HCT116 (cell line): ENCODE data around the gene CPNE2. TPM values are rescaled to one million over a fixed set of nuclear protein-coding genes. Genes with fewer than 3 reads are reported as not detected.

Source experiments
- ATAC-seq: fragments of 200-7000 bp; cut with Tn5 transposase; 2 replicates; pipeline ENCODE4 v1.9.1; 2020; ENCODE audit warnings: mild to moderate bottlenecking, moderate library complexity
- BruUV-seq: library from RNA; stranded (reverse); fragments of 400-500 nt; replicated peaks from 2 replicates; lab custom pipeline; 2021; lab: Mats Ljungman, UMichigan
- CTCF ChIA-PET: fragments of 300-600 bp; sonication (Branson Sonifier 250); formaldehyde crosslinking; loops from one replicate; lab custom pipeline; 2021; ENCODE audit warnings: antibody characterized with exemption; lab: Charles Lee
- POLR2A ChIA-PET: fragments of 300-600, 350-600 bp; sonication (Branson Sonifier 250); formaldehyde crosslinking; loops from one replicate; lab custom pipeline; 2021; ENCODE audit warnings: antibody characterized with exemption; lab: Charles Lee
- RAD21 ChIA-PET, 2 experiments: fragments of 300-600 bp; sonication (Branson Sonifier 250); formaldehyde crosslinking; loops; one replicate each; lab custom pipeline; 2023; ENCODE audit warnings: low total read pairs in 2 of 2; ENCODE audit not compliant: uncharacterized antibody in 2 of 2, unreplicated experiment in 2 of 2, low non-redundant PET in 1 of 2; lab: Charles Lee
- DNase-seq: peaks from one replicate; pipeline ENCODE4 v3.0.0-alpha.2; 2010; ENCODE audit warnings: low read depth, low spot score
- H2AFZ ChIP-seq: fragments of 200-600 bp; shearing (Covaris generic), sonication (generic); 2 replicates; pipeline ENCODE4 v1.6.1; 2017; ENCODE audit warnings: low read depth, mixed run types, mixed read lengths, antibody characterized with exemption, low read length; ENCODE audit not compliant: poor library complexity, severe bottlenecking
- H3K27ac ChIP-seq: 2 replicates; pipeline ENCODE4 v1.5.1; 2012; ENCODE audit warnings: low read depth, low read length
- H3K27me3 ChIP-seq: fragments of 200-600 bp; sonication (generic); 2 replicates; pipeline ENCODE4 v1.6.1; 2016; ENCODE audit warnings: mixed run types, low read length, mixed read lengths; ENCODE audit not compliant: insufficient read depth
- H3K36me3 ChIP-seq, 2 experiments: fragments of 200-500 bp in 1 of 2; fragments of 200-600 bp in 1 of 2; sonication (Bioruptor generic) in 1 of 2; sonication (generic) in 1 of 2; 2 replicates each; pipeline versions ENCODE4 v1.5.1 to v1.6.1; 2014 to 2016; ENCODE audit warnings: low read length in 2 of 2, inconsistent platforms in 1 of 2, mixed read lengths in 1 of 2, mixed run types in 1 of 2; ENCODE audit not compliant: insufficient read depth in 2 of 2, control insufficient read depth in 1 of 2
- H3K4me1 ChIP-seq, 2 experiments: fragments of 200-600 bp in 1 of 2; sonication (generic) in 1 of 2; 2 replicates each; pipeline versions ENCODE4 v1.5.1 to v1.6.1; 2012 to 2017; ENCODE audit warnings: low read length in 2 of 2, inconsistent platforms in 1 of 2, mild to moderate bottlenecking in 1 of 2, mixed read lengths in 1 of 2, mixed run types in 1 of 2, moderate library complexity in 1 of 2; ENCODE audit not compliant: insufficient read depth in 2 of 2, control insufficient read depth in 1 of 2
- H3K4me2 ChIP-seq: fragments of 200-600 bp; sonication (generic); 2 replicates; pipeline ENCODE4 v1.6.1; 2017; ENCODE audit warnings: mixed run types, low read length, mixed read lengths
- H3K4me3 ChIP-seq, 2 experiments: fragments of 200-600 bp in 1 of 2; sonication (generic) in 1 of 2; replicated peaks in 1 of 2; 2 replicates each; pipeline ENCODE4 v1.5.1; 2011 to 2016; ENCODE audit warnings: low read length in 2 of 2, control low read depth in 1 of 2, low read depth in 1 of 2, mild to moderate bottlenecking in 1 of 2, mixed read lengths in 1 of 2, mixed run types in 1 of 2
- H3K79me2 ChIP-seq: fragments of 200-600 bp; sonication (generic); 2 replicates; pipeline ENCODE4 v1.6.1; 2017; ENCODE audit warnings: mild to moderate bottlenecking, mixed run types, low read length, moderate library complexity, mixed read lengths; ENCODE audit not compliant: insufficient read depth
- H3K9ac ChIP-seq: fragments of 200-600 bp; sonication (generic); 2 replicates; pipeline ENCODE4 v1.6.1; 2016; ENCODE audit warnings: low read length, mixed read lengths
- H3K9me2 ChIP-seq: fragments of 200-600 bp; sonication (generic), shearing (Covaris generic); 2 replicates; pipeline ENCODE4 v1.6.1; 2017; ENCODE audit warnings: mixed run types, mild to moderate bottlenecking, moderate library complexity; ENCODE audit not compliant: insufficient read depth
- H3K9me3 ChIP-seq, 2 experiments: fragments of 200-500 bp in 1 of 2; fragments of 200-600 bp in 1 of 2; sonication (Bioruptor generic) in 1 of 2; sonication (generic) in 1 of 2; 2 replicates each; pipeline ENCODE4 v1.6.1; 2014 to 2017; ENCODE audit warnings: low read length in 2 of 2, mixed read lengths in 2 of 2, inconsistent platforms in 1 of 2, low read depth in 1 of 2, mild to moderate bottlenecking in 1 of 2, mixed run types in 1 of 2, moderate library complexity in 1 of 2; ENCODE audit not compliant: control insufficient read depth in 1 of 2, insufficient read depth in 1 of 2
- H4K20me1 ChIP-seq: fragments of 200-600 bp; sonication (generic), shearing (Covaris generic); 2 replicates; pipeline ENCODE4 v1.6.1; 2017; ENCODE audit warnings: mixed run types, mild to moderate bottlenecking, moderate library complexity; ENCODE audit not compliant: insufficient read depth
- CBX3 ChIP-seq: IDR thresholded peaks from 2 replicates; pipeline ENCODE4 v1.6.1; 2012; ENCODE audit warnings: low read depth
- CEBPB ChIP-seq: IDR thresholded peaks from 2 replicates; pipeline ENCODE4 v1.6.1; 2012; ENCODE audit warnings: low read depth
- EGR1 ChIP-seq: IDR thresholded peaks from 2 replicates; pipeline ENCODE4 v1.6.1; 2012; ENCODE audit warnings: low read depth
- POLR2A ChIP-seq: IDR thresholded peaks from 2 replicates; pipeline ENCODE4 v1.7.0; 2011; ENCODE audit warnings: borderline replicate concordance; ENCODE audit not compliant: insufficient read depth, insufficient read length; ENCODE audit errors: extremely low read depth
- POLR2AphosphoS5 ChIP-seq: IDR thresholded peaks from 2 replicates; pipeline ENCODE4 v1.6.1; 2011; ENCODE audit warnings: mild to moderate bottlenecking, low read depth, low read length, moderate library complexity
- SIN3A ChIP-seq: IDR thresholded peaks from 2 replicates; pipeline ENCODE4 v1.6.1; 2012; ENCODE audit warnings: low read depth
- SP1 ChIP-seq: IDR thresholded peaks from 2 replicates; pipeline ENCODE4 v1.6.1; 2012; ENCODE audit warnings: low read depth
- ZFX ChIP-seq: fragments of 450-650 bp; IDR thresholded peaks from 2 replicates; pipeline ENCODE4 v1.6.1; 2017
- ZNF274 ChIP-seq: fragments of 200-500 bp; sonication (Bioruptor generic); IDR thresholded peaks from 2 replicates; pipeline ENCODE4 v1.6.1; 2014; ENCODE audit warnings: mild to moderate bottlenecking, low read depth, low read length, inconsistent platforms
- intact Hi-C: fragments of 100-400 bp; cut with micrococcal nuclease; formaldehyde crosslinking; loops from 2 replicates; pipeline ENCODE4 v1.10.0; 2022
- total RNA-seq: library from RNA; stranded (reverse); gene quantifications from one replicate; pipeline ENCODE4 v1.2.1, GENCODE V29; 2021; ENCODE audit not compliant: unreplicated experiment
- TF ChIP-seq, protein P1 (sequence below), 3 experiments: fragments of 200-600 bp in 1 of 3; sonication (generic) in 1 of 3; IDR thresholded peaks in 2 of 3; conservative IDR thresholded peaks in 1 of 3; 2 replicates each; pipeline ENCODE4 v1.5.1; 2012 to 2017; ENCODE audit warnings: low read depth in 2 of 3, low read length in 2 of 3, antibody characterized with exemption in 1 of 3, borderline replicate concordance in 1 of 3, control low read depth in 1 of 3, mild to moderate bottlenecking in 1 of 3, mixed read lengths in 1 of 3, mixed run types in 1 of 3, moderate library complexity in 1 of 3; ENCODE audit not compliant: insufficient read depth in 1 of 3
- TF ChIP-seq, protein P2 (sequence below): IDR thresholded peaks from 2 replicates; pipeline ENCODE4 v1.6.1; 2012
- TF ChIP-seq, protein P3 (sequence below): IDR thresholded peaks from 2 replicates; pipeline ENCODE4 v1.6.1; 2011; ENCODE audit warnings: mild to moderate bottlenecking, low read length, moderate library complexity; ENCODE audit not compliant: insufficient replicate concordance; ENCODE audit errors: extremely low read depth

The CPNE2 gene
- total RNA-seq, 1 experiment from 2014 or later, result 31.2 TPM

- Histone ChIP-seq H3K27me3 (no peaks in the 10 kb centered on the region), H2AFZ (no peak overlapping the region), H3K79me2 (no peaks in the 10 kb centered on the region), H3K4me1 (no peaks in the 10 kb centered on the region; a peak in 1 of 4 replicates), H3K9me2 (no peaks in the 10 kb centered on the region), H3K4me2 (no peak overlapping the region), H3K9ac (no peak overlapping the region), H3K36me3 (no peaks in the 10 kb centered on the region)
- ChIA-PET RAD21 (no interaction called here), CTCF (no interaction called here), POLR2A (no interaction called here)
- no TSS peak for BruUV-seq
- no peak for DNase-seq
- intact Hi-C loops, result no loop called here
- TF ChIP-seq ZFX (no peak), ZNF274 (no peak), SP1 (no peak), POLR2A (no peak), SIN3A (no peak), POLR2AphosphoS5 (no peak), EGR1 (no peak), CEBPB (no peak), CBX3 (no peak)
- TF ChIP-seq, protein P1, sequence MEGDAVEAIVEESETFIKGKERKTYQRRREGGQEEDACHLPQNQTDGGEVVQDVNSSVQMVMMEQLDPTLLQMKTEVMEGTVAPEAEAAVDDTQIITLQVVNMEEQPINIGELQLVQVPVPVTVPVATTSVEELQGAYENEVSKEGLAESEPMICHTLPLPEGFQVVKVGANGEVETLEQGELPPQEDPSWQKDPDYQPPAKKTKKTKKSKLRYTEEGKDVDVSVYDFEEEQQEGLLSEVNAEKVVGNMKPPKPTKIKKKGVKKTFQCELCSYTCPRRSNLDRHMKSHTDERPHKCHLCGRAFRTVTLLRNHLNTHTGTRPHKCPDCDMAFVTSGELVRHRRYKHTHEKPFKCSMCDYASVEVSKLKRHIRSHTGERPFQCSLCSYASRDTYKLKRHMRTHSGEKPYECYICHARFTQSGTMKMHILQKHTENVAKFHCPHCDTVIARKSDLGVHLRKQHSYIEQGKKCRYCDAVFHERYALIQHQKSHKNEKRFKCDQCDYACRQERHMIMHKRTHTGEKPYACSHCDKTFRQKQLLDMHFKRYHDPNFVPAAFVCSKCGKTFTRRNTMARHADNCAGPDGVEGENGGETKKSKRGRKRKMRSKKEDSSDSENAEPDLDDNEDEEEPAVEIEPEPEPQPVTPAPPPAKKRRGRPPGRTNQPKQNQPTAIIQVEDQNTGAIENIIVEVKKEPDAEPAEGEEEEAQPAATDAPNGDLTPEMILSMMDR (IDR thresholded peaks at IDR 0.05 in 2 of 3, conservative IDR thresholded peaks at IDR 0.05 in 1 of 3; ENCODE audit: borderline replicate concordance in 1 of 3, insufficient read depth in 1 of 3, low read depth in 2 of 3, low read length in 2 of 3), result no peak
- TF ChIP-seq, protein P2, sequence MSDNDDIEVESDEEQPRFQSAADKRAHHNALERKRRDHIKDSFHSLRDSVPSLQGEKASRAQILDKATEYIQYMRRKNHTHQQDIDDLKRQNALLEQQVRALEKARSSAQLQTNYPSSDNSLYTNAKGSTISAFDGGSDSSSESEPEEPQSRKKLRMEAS, result no peak
- TF ChIP-seq, protein P3, sequence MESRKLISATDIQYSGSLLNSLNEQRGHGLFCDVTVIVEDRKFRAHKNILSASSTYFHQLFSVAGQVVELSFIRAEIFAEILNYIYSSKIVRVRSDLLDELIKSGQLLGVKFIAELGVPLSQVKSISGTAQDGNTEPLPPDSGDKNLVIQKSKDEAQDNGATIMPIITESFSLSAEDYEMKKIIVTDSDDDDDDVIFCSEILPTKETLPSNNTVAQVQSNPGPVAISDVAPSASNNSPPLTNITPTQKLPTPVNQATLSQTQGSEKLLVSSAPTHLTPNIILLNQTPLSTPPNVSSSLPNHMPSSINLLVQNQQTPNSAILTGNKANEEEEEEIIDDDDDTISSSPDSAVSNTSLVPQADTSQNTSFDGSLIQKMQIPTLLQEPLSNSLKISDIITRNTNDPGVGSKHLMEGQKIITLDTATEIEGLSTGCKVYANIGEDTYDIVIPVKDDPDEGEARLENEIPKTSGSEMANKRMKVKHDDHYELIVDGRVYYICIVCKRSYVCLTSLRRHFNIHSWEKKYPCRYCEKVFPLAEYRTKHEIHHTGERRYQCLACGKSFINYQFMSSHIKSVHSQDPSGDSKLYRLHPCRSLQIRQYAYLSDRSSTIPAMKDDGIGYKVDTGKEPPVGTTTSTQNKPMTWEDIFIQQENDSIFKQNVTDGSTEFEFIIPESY, result no peak
- TF ChIP-seq, all 23 proteins: peak for 0
- ATAC-seq, result no peak
- Histone ChIP-seq H3K4me3 (no peak overlapping the region), H3K9me3 (no peaks in the 10 kb centered on the region), H4K20me1 (no peaks in the 10 kb centered on the region), H3K27ac (no peak overlapping the region)
Observed at GRCh38 chr16:57133031-57133430, 40.6 kb downstream of the CPNE2 start.
